Measurements from ENCODE around the gene MRPS27.
A peak's percentile ranks its signal among the peaks of the same experiment; 100 is the strongest.

The MRPS27 gene

DNA sequence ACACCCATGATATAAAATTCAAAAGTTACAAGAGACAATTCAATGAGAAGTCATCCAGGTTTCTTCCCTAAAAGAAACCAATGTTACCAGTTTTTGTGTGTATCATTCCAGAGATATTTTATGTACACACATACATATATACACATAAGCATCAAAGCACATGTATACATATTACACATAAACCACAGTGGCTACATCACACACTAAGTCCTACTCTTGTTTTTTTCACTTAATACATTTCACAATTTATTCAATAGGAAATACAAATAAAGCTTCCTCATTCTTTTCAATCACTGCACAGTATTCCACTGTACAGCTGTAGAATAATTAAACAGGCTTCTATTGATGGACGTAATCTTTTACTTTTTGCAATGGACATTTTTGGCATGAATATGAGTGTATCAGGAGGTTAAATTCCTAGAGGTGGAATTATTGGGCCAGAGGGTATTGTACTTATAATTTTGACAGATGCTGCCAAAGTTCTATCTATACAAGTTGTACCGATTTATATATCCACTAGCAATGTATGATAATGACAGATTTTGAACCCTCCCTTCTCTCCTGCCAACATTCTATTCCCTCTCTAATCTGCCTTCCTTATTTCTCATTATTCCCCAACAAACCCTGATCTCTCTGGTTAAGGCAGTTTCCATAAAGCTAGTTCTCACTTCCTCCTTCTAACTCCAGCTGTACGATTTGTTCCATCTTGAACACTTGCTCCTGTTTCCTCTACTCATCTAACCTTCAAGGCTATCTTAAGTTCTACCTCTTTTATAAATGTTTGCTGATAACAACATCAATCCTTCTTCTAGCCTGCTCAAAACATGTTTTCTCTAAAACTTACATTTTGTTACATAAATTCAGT is 35.2 kb downstream of the MRPS27 start:
- no peaks in the 10 kb centered on the region; the same call in 1 of the 2 replicates for H3K36me3 ChIP-seq (ENCODE audit: insufficient read depth)
- H3K79me2 ChIP-seq (ENCODE audit: insufficient read depth, low read depth): 0 out of 2 replicates have a peak, but pooled peaks cover 2% of the 10 kb centered on the region
- H4K20me1 ChIP-seq (ENCODE audit: insufficient read depth): no peaks in the 10 kb centered on the region
- no peak overlapping the region for H3K27ac ChIP-seq
- no peak overlapping the region for H2AFZ ChIP-seq (ENCODE audit: low read depth)
- no peaks in the 10 kb centered on the region for H3K27me3 ChIP-seq (ENCODE audit: insufficient read depth, low read depth)
- H3K4me3 ChIP-seq (IDR thresholded peaks at IDR 0.05; ENCODE audit: insufficient read depth, low read depth, low read length): no peak overlapping the region
- H3K9ac ChIP-seq: no peak overlapping the region
- TF ChIP-seq, protein P1, sequence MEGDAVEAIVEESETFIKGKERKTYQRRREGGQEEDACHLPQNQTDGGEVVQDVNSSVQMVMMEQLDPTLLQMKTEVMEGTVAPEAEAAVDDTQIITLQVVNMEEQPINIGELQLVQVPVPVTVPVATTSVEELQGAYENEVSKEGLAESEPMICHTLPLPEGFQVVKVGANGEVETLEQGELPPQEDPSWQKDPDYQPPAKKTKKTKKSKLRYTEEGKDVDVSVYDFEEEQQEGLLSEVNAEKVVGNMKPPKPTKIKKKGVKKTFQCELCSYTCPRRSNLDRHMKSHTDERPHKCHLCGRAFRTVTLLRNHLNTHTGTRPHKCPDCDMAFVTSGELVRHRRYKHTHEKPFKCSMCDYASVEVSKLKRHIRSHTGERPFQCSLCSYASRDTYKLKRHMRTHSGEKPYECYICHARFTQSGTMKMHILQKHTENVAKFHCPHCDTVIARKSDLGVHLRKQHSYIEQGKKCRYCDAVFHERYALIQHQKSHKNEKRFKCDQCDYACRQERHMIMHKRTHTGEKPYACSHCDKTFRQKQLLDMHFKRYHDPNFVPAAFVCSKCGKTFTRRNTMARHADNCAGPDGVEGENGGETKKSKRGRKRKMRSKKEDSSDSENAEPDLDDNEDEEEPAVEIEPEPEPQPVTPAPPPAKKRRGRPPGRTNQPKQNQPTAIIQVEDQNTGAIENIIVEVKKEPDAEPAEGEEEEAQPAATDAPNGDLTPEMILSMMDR (conservative IDR thresholded peaks at IDR 0.05; ENCODE audit: low read depth, low read length): no peak
- peaks cover 25% of the 10 kb centered on the region for H3K4me1 ChIP-seq (ENCODE audit: low read depth, poor library complexity, severe bottlenecking)
- no peak overlapping the region for H3K4me2 ChIP-seq

DNA sequence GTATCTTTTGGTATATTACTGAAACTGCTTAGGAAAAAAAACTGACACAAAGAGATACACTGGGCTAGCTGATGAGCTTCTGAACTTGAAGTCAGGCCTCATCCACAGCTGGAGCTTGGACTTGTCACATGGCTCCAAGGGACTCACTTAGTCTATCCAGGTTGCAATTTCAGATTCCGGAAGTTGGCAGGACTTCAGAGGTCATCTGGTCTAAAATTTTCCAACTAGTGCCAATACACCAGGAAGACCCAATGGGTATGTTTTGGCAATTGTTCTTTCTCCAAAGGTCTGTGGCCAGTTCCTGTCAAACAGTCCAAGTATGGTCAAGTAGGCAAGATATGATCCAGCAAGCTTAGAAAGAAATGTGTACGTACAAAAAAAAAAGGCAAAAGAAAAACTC is 36.7 kb downstream of the MRPS27 start:
- Histone ChIP-seq H3K4me3 (IDR thresholded peaks at IDR 0.05; ENCODE audit: insufficient read depth, low read depth, low read length) (no peak overlapping the region), H3K79me2 (ENCODE audit: insufficient read depth, low read depth) (0 out of 2 replicates have a peak, but pooled peaks cover 7% of the 10 kb centered on the region), H3K4me2 (no peak overlapping the region), H2AFZ (ENCODE audit: low read depth) (no peak overlapping the region), H3K4me1 (ENCODE audit: low read depth, poor library complexity, severe bottlenecking) (peaks cover 18% of the 10 kb centered on the region), H3K9ac (no peak overlapping the region), H4K20me1 (ENCODE audit: insufficient read depth) (no peaks in the 10 kb centered on the region), H3K36me3 (ENCODE audit: insufficient read depth) (peaks cover 5% of the 10 kb centered on the region; the same call in 1 of the 2 replicates), H3K27me3 (ENCODE audit: insufficient read depth, low read depth) (no peaks in the 10 kb centered on the region), H3K27ac (no peak overlapping the region)
- TF ChIP-seq, protein P1 (conservative IDR thresholded peaks at IDR 0.05; ENCODE audit: low read depth, low read length): no peak

DNA sequence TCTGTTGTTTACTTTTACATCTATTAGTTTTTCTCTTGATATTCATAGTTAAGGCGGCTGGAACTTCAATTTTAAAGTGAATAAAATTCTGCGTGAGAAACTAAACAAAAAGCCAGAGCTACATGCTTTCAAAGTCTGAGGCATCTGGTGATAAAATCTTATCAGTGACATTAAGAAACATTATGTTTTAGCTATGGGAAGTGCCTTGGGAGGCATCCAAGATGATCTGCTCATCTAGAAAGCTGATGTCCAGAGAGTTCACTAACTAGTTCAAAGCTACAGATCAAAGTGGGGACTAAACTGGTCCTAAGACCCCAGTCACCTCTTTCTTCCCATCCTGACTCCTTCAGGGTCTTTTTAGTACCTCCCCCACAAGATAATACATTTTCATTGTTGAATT is 37.2 kb downstream of the MRPS27 start:
- Histone ChIP-seq H3K4me2 (no peak overlapping the region), H3K4me1 (ENCODE audit: low read depth, poor library complexity, severe bottlenecking) (peaks cover 18% of the 10 kb centered on the region), H3K36me3 (ENCODE audit: insufficient read depth) (peaks cover 5% of the 10 kb centered on the region; the same call in 1 of the 2 replicates), H3K79me2 (ENCODE audit: insufficient read depth, low read depth) (0 out of 2 replicates have a peak, but pooled peaks cover 7% of the 10 kb centered on the region), H3K27ac (no peak overlapping the region), H2AFZ (ENCODE audit: low read depth) (no peak overlapping the region), H3K9ac (no peak overlapping the region), H3K4me3 (IDR thresholded peaks at IDR 0.05; ENCODE audit: insufficient read depth, low read depth, low read length) (no peak overlapping the region), H4K20me1 (ENCODE audit: insufficient read depth) (no peaks in the 10 kb centered on the region), H3K27me3 (ENCODE audit: insufficient read depth, low read depth) (no peaks in the 10 kb centered on the region)
- TF ChIP-seq, protein P1 (conservative IDR thresholded peaks at IDR 0.05; ENCODE audit: low read depth, low read length): no peak

DNA sequence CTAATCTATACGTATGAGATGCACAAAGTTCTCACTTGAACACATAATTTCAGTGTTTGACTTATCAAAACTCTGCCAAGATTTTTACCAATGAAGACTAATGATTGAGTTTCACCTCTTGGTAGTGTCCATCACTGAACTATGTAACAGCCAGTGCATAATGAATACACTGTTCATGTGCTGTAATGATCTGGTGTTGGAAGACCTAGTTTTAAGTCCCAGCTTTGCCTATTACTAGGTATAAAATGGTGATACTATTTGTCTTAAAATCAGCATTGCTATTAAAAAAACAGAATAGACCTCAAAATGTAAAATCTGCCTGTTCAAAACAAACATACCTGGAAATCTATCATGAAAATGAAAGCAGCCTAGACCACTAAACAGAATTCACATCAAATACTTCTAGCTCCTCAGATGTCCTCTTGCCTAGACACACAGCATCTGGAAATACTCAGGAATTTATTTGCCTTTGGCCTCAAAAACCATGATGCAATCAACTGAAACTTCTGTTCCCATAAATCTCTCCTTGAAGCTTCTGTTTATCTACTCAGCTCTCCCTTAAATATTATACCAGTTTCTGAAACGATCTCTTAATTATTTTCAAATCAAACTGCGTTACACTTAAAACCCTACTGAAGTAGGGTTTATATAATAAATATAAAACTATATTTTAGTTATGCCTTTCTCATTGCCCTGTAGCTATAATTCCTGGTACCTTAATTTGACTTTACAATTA is 38.1 kb downstream of the MRPS27 start:
- Histone ChIP-seq H3K4me2 (peak overlapping the region; percentile 32; the same call in 1 of the 2 replicates), H3K27me3 (ENCODE audit: insufficient read depth, low read depth) (no peaks in the 10 kb centered on the region), H2AFZ (ENCODE audit: low read depth) (no peak overlapping the region), H4K20me1 (ENCODE audit: insufficient read depth) (no peaks in the 10 kb centered on the region), H3K79me2 (ENCODE audit: insufficient read depth, low read depth) (0 out of 2 replicates have a peak, but pooled peaks cover 7% of the 10 kb centered on the region), H3K27ac (no peak overlapping the region), H3K36me3 (ENCODE audit: insufficient read depth) (peaks cover 5% of the 10 kb centered on the region; the same call in 1 of the 2 replicates), H3K9ac (no peak overlapping the region), H3K4me3 (IDR thresholded peaks at IDR 0.05; ENCODE audit: insufficient read depth, low read depth, low read length) (no peak overlapping the region), H3K4me1 (ENCODE audit: low read depth, poor library complexity, severe bottlenecking) (peaks cover 18% of the 10 kb centered on the region)
- TF ChIP-seq, protein P1 (conservative IDR thresholded peaks at IDR 0.05; ENCODE audit: low read depth, low read length): no peak
